ENCODE results near the gene LSP1. TPM values are rescaled to one million over a fixed set of nuclear protein-coding genes. Genes with fewer than 3 reads are reported as not detected.

The LSP1 gene
- total RNA-seq, 4 donors from 2014 or later, result 10.3 to 36.5 (median 35.4) TPM

DNA sequence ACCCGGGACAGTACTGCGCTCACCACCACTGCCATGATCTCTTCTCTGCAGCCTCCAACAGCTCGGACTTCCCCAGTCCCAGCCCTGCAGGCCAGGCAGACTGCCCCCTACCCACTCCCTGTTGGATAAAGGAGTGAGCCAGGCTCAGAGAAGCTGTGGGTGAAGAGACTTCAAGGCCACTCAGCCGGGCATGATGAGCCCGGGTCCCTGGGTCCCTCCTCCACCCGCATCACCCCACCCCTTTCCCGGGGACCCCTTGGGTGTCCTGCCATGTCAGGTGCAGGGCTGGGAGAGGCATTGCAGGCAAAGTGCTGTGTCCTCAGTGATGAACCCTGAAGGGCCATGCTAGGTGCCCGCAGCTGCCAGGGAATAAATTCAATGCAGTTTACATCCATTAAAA, 14.5 kb downstream of the LSP1 start:
- no peak overlapping the region for H3K4me3 ChIP-seq
- WGBS, result no CpG with 5 or more reads among the region's 8 CpGs
- intact Hi-C loops (cut with DNase I), result no loop called here
- H3K36me3 ChIP-seq, result no peaks in the 10 kb centered on the region
- no peak for DNase-seq (ENCODE audit: extremely low spot score)
- H3K4me1 ChIP-seq, result peaks cover 27 to 80% (median 75%) of the 10 kb centered on the region in 4 donors
- H3K27ac ChIP-seq (replicated peaks in 1 of 4), result peak overlapping the region; percentile 54 to 72 (median 61)
- no peaks in the 10 kb centered on the region for H3K9me3 ChIP-seq
- peaks cover 0 to 21% (median 2%) of the 10 kb centered on the region in 4 donors for H3K27me3 ChIP-seq
- no peak for TF ChIP-seq POLR2A (IDR thresholded peaks at IDR 0.05; ENCODE audit: low read depth)
- TF ChIP-seq POLR2AphosphoS5 (IDR thresholded peaks at IDR 0.05), result no peak
- TF ChIP-seq, protein P1, sequence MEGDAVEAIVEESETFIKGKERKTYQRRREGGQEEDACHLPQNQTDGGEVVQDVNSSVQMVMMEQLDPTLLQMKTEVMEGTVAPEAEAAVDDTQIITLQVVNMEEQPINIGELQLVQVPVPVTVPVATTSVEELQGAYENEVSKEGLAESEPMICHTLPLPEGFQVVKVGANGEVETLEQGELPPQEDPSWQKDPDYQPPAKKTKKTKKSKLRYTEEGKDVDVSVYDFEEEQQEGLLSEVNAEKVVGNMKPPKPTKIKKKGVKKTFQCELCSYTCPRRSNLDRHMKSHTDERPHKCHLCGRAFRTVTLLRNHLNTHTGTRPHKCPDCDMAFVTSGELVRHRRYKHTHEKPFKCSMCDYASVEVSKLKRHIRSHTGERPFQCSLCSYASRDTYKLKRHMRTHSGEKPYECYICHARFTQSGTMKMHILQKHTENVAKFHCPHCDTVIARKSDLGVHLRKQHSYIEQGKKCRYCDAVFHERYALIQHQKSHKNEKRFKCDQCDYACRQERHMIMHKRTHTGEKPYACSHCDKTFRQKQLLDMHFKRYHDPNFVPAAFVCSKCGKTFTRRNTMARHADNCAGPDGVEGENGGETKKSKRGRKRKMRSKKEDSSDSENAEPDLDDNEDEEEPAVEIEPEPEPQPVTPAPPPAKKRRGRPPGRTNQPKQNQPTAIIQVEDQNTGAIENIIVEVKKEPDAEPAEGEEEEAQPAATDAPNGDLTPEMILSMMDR (IDR thresholded peaks at IDR 0.05), result no peak

GRCh38 chr11:1868056-1868635, 15.3 kb downstream of the LSP1 start:
- Histone ChIP-seq H3K4me3 (peak overlapping the region; percentile 36 to 53 (median 40)), H3K36me3 (no peaks in the 10 kb centered on the region), H3K9me3 (no peaks in the 10 kb centered on the region), H3K27ac (replicated peaks in 1 of 4) (peak overlapping the region; percentile 54 to 72 (median 61)), H3K27me3 (peaks cover 0 to 21% (median 2%) of the 10 kb centered on the region in 4 donors), H3K4me1 (peaks cover 24 to 76% (median 75%) of the 10 kb centered on the region in 4 donors)
- no peak for DNase-seq (ENCODE audit: extremely low spot score)
- WGBS, result 75% methylated on average over 4 of the region's 14 CpGs
- intact Hi-C loops (cut with DNase I), result no loop called here
- TF ChIP-seq EP300 (IDR thresholded peaks at IDR 0.05), result no peak
- no peak for TF ChIP-seq POLR2A (IDR thresholded peaks at IDR 0.05; ENCODE audit: low read depth)
- no peak for TF ChIP-seq POLR2AphosphoS5 (IDR thresholded peaks at IDR 0.05)
- TF ChIP-seq, protein P1 (IDR thresholded peaks at IDR 0.05), result no peak

- Histone ChIP-seq H3K36me3 (no peaks in the 10 kb centered on the region), H3K27me3 (peaks cover 0 to 21% (median 2%) of the 10 kb centered on the region in 4 donors), H3K9me3 (no peaks in the 10 kb centered on the region), H3K4me3 (peak overlapping the region; percentile 36 to 53 (median 40)), H3K27ac (replicated peaks in 1 of 4) (peak overlapping the region; percentile 54 to 72 (median 61)), H3K4me1 (peaks cover 18 to 75% (median 70%) of the 10 kb centered on the region in 4 donors)
- WGBS, result 80% methylated on average over 9 of the region's 25 CpGs
- peak in 1 of 2 donors; percentile 29 for TF ChIP-seq POLR2AphosphoS5 (IDR thresholded peaks at IDR 0.05)
- TF ChIP-seq POLR2A (IDR thresholded peaks at IDR 0.05; ENCODE audit: low read depth), result no peak
- intact Hi-C loops (cut with DNase I), result no loop called here
- no peak for DNase-seq (ENCODE audit: extremely low spot score)
Observed at GRCh38 chr11:1868636-1869291, 15.9 kb downstream of the LSP1 start.

GRCh38 chr11:1869427-1870325, 16.8 kb downstream of the LSP1 start:
- 63% methylated on average over 31 of the region's 34 CpGs for WGBS
- intact Hi-C loops (cut with DNase I), result no loop called here
- TF ChIP-seq, protein P1 (IDR thresholded peaks at IDR 0.05), result peak in 1 of 3 experiments; percentile 19
- TF ChIP-seq POLR2AphosphoS5 (IDR thresholded peaks at IDR 0.05), result no peak
- TF ChIP-seq POLR2A (IDR thresholded peaks at IDR 0.05; ENCODE audit: low read depth), result no peak
- TF ChIP-seq EP300 (IDR thresholded peaks at IDR 0.05), result no peak
- H3K9me3 ChIP-seq, result no peaks in the 10 kb centered on the region
- no peak for DNase-seq (ENCODE audit: extremely low spot score)
- peak overlapping the region; percentile 54 to 72 (median 61) for H3K27ac ChIP-seq (replicated peaks in 1 of 4)
- H3K27me3 ChIP-seq, result peaks cover 0 to 21% (median 2%) of the 10 kb centered on the region in 4 donors
- H3K4me1 ChIP-seq, result peaks cover 8 to 70% (median 64%) of the 10 kb centered on the region in 4 donors
- peak overlapping the region; percentile 36 to 53 (median 40) for H3K4me3 ChIP-seq
- no peaks in the 10 kb centered on the region for H3K36me3 ChIP-seq
